Measurements from ENCODE around the gene TELO2.

- TF ChIP-seq POLR2AphosphoS5 (IDR thresholded peaks at IDR 0.05; ENCODE audit: low read depth, low read length): no peak
- TF ChIP-seq POLR2A (IDR thresholded peaks at IDR 0.05; ENCODE audit: low read depth, low read length): no peak
These were observed 37.7 kb upstream of the TELO2 start for GRCh38 chr16:1455190-1456171.

All from GM12892 (cell line).